Stimulated activated CD4-positive, alpha-beta T cell treated with anti-CD3 and anti-CD28 coated beads, Interleukin-1b, Interleukin-23, amount 100 ng/mL, for 48 hours (primary cell): ENCODE data around the gene ARFGEF3.

Experiments
- DNase-seq: peaks from one replicate; pipeline ENCODE4 v3.0.0-alpha.2; 2020

ARFGEF3 gene

DNA sequence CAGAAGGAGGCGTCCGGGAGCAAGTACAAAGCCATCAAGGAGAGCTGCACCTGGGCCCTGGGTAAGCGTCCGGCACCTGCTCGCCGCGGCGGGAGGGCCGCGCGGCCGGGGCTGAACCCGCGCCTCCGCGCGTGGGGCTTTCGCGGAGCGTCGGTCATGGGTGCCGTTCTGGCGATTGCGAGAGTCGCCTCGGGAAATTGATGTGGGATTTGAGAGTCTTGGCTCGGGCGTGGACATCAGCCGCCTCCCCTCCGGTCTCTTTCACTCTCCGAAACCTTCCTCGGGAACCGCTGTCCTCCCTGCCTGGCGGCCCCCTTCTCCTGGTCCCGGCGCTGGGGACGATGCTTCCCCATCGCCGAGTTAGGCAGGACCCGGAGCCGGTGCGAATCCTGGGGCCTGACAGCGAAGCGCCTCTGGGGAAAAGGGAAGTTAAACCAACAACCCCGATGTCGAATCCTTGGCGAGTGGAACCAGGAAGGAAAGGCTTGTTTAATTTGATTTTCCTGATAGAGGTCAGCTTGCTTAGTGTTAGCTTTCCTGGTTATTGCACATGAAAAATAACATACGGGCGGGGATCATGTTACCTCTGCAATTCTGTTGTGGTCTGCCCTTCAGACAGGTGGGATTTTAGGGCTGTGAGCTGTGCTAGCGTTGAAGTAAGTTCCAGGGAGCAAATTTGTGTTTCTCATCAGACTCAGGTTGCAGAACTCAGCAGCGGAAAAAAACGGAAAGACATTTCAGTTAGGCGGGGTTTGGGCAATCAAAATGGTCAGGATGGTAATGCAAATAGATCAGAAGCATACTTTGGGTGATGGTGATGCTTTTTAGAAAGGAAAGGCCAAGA is 594 bp downstream of the ARFGEF3 start:
- DNase-seq: no peak

DNA sequence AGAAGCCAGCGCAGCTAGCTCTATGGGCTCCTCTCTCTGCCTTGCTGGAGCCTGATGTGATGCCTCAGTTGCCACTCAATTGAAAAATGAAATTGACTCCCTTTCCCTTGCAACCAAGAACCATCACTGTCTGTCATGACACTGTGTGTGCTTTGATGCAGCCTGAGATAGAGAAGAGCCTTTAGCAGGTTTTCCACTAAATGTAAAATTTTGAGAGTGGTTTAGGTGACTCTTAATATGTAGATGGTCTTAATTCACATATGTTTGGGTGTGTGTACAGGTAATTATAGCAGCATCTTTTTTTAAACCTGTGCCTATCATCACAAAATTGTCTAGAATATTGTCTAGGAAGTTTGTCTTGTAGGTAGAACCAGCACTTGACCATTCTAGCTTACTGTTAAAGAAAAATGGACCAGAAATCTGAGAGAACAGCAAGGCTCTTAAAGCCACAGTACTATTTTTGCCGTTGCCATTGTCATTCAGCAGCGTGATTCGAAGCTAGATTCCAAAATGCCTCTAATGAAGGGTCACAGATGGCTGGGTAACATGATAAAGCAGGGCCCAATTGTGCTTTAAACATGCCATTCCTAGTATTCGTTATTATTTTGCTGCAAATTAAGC is 1.3 kb downstream of the ARFGEF3 start:
- no peak for DNase-seq

DNA sequence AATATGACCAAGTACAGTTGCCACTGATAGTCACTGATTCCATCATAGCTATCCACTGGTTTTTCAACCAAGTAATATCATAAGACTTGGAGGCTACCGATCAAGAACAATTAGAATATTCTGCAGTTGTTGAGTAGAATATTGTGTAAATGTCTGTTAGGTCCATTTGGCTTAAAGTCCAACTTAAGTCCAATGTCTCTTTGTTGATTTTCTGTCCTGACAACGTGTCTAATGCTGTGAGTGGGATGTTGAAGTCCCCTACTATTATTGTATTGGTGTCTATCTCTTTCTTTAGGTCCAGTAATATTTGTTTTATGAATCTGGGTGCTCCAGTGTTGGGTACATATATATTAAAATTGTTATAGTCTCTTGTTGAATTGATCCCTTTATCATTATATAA is 13.9 kb downstream of the ARFGEF3 start:
- no peak for DNase-seq

DNA sequence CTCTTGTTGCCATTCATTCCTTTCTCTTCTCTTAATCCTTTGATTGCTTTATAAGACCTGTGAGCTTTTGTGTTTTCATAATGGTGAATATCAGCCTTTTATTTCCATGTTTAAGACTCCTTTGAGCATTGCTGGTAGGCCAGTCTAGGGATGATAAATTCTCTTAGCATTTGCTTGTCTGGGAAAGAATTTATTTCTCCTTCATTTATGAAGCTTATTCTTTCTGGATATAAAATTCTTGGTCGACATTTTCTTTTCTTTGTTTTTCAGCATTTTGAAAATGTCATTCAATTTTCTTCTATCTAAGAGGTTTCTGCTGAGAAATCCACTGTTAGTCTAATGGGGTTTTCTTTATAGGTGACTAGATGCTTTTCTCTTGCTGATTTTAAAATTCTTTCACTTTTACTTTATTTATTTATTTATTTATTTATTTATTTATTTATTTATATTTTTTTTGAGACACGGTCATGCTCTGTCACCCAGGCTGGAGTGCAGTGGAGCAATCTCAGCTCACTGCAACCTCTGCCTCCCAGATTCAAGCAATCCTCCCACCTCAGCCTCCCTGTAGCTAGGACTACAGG is 15.0 kb downstream of the ARFGEF3 start:
- DNase-seq: no peak

DNA sequence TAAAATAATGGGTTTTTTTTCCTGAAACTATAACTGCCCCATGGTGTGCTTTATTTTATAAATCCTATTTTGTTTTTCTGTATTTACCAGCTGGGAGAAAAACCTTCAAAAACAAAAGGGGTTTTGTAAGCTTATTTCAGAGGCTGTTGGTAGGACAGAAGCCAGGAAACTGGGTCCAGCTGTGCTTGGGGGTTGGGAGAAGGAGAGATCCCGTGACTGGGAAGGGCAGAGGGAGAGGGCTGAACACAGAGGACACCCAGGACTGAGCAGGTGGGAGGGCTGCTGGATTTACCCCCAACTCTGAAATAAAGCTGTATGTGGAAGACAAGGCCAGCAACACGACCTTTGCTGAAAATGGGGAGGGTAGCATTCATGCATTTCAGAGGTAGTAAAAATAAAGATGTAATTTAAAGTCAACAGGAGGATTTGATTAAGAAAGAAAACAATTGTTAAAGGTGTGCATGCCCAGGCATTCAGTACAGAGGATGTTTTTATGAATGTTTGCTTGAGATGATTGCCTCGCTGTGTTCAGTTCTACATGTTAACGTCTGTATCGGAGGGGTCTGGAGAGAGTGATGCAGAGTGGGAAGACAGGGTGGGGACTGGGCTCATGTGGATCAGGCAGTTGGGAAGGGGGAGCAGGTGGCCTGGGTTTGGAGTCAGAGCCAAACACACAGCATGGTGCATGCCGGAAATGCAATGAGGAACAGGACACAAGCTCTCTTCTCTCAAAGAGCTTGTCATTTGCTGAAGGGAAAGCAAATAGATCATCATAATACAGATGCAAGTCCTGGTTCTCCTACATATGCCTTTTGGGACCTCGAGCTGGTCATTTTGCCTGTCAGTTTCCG is 21.4 kb downstream of the ARFGEF3 start:
- no peak for DNase-seq

DNA sequence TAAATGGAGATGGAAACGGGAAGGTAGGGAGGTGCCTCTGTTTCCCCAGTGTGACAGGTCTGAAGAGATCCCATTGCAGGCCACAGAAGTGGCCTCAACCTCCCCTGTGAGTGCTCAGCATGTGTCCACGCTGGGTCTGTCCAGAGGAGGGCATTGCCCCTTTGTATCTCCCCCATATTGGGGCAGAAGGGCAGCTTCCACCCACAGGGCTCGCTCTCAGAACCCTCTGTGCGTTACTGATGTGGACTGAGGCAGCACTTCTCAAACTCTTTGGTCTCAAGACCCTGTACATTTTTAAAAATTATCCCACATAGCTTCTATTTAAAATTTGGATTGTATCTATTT is 22.0 kb downstream of the ARFGEF3 start:
- DNase-seq: no peak

DNA sequence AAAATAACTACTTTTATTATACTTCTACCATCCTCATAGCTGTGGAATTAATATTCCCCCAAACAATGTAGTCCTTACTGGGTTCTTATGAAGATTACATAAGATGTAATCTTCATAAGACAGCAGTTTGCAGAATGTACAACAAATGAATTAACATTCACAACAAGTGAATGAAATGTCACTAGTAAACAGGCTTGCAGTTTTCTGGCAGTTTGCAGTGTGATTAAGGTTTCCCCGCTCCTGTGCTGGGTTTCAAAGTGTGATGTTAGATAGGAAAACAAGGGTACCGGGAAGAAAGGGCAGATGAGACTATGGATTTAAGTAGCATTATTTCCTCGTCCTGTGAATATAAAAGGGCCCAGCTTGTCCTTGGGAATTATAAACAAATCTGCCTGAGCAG is 22.5 kb downstream of the ARFGEF3 start:
- no peak for DNase-seq

DNA sequence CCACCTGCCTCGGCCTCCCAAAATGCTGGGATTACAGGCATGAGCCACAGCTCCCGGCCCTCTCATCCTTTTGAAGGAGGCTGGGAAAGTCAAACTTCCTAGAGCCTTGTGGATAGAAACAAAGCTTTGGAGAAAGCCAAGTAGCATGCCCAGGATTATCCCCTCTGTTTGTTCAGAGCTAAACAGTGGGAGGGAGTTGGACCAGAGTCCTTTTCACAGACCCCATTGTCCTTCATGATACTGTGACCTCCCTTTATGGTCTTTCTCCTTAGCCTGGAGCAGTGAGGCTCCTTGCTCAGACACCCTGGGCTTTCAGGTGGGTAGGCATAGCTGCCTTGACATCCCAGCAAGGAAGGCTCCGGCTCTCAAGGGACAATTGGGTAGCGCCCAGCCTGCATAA is 25.4 kb downstream of the ARFGEF3 start:
- DNase-seq: no peak

DNA sequence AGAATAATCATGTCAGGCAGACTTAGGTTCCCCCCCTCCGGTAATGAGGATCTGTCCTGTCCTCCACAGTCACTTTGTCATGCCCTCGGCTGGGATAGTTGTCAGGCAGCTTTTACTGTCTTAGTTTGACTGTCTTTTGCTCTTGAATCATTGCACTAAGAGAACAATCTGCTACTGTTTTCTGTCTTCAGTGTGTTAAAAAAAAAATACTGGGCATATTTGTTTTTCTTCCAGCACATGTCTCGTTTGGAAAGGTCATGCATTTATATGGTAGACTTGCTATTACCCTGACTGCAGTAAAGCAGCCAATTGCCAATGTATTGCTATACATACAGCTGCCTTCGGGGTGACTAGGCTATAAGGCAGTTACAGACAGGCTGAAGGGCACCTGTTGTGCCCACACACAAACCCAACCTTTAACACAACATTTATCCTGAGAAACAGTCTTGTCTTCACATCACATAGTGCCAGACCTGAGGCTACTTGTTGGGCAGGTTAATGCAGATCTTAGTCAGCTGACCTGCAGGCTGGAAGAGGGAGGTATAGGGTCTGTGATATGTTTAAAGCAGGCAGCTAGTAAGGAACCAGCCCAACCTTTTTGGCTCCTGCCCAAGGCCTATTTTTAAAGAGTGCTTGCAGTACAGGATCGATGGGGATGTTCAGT is 26.7 kb downstream of the ARFGEF3 start:
- no peak for DNase-seq

DNA sequence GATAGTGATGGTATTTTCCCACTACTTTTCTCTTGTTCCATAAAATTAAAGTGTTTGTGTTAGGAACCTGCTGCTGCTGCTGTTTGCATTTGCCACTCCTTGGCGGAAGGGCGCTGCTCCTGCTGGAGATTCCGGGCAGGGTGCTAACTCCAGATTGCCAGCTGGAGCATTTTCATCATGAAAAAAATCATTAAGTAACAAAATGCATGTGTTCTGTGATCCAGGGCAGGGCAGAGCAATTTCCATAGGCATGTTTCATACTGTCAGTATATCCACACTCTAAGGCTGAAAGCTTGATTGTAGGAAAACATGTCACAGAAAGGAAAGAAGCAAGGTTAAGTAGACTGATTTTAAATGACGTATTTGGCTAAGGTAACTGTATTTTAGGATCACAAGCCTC is 32.5 kb downstream of the ARFGEF3 start:
- DNase-seq: no peak

DNA sequence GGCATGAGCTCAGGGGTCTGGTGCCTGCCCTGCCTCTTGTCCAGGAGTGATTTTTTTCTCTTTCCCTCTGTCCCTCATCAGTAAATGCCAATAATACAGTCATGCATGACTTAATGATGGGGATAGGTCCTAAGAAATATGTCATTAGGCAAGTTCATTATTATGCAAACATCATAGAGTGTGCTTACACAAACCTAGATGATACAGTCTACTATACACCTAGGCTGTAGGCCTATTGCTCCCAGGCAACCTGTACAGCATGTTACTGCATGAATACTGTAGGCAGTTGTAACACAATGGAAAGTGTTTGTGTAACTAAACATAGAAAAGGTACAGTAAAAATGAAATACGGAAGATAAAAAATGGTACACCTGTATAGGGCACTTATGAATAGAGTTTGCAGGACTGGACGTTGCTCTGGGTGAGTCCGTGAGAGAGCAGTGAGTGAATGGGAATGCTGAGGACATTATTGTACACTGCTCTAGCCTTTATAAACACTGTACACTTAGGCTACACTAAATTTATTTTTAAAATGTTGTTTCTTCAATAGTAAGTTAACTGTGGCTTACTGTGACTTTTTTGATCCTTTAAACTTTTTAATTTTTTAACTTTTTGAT is 34.5 kb downstream of the ARFGEF3 start:
- no peak for DNase-seq

DNA sequence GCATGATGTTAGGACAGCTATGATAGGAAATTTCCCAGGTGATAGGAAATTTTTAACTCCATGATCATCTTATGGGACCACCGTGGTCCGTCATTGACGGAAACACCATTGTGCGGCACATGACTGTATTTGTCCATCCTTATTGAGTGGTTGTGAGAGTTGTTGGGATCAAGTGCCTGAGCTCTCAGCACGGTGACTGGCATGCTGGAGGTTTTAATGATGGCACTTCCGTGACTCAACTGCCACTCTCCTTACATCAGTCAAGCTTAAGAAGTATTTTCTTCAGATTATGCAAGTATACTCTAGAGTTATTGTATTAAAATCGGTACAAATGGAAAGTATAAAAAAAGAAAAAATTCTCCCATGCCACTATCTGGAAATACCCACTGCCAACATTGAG is 35.8 kb downstream of the ARFGEF3 start:
- DNase-seq: no peak

DNA sequence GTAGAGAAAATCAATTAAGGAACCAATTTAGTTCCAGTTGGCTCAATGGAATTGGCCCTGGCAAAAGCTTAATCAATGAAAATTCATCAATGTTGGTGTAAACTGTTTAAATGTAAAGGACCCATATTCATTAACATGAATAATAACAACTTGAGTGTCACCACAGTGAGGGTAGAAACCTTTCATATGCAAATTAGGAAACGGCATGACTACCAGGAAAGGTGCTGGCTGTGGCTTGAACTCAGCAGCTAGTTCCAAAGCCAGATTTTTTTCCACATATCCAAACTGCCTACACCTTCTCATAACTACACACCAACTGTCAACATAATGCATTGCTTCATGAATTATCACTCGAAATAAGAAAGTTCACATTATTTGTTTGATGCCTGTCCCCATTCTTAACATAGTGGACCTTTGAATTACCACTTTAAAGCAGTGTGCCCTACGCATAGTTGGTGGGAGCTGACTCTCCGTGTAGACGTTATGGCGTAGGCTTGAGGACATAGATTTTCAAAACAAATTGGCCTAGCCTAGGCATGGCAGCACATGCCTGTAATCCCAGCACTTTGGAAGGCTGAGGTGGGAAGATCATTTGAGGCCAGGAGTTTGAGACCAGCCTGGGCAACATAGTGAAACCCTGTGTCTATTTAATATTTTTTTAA is 36.8 kb downstream of the ARFGEF3 start:
- no peak for DNase-seq

DNA sequence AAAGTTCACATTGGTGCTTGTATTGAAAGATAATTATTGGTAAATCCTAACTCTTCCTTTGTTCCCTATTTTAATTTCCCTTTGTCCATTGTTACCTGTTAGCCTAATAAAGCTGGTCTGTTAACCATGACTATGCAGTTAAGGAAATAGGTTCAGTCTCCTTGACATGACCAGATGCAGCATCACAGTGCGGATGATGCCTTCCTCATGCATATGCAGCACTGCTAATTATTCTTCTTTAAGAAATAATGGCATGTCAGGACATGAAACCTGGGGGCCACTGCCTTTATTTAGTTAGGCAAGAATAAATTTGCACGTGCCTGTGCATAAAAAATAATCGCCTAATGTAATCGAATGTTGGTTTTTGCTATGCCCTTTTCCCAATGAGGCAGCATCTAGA is 40.1 kb downstream of the ARFGEF3 start:
- DNase-seq: no peak

DNA sequence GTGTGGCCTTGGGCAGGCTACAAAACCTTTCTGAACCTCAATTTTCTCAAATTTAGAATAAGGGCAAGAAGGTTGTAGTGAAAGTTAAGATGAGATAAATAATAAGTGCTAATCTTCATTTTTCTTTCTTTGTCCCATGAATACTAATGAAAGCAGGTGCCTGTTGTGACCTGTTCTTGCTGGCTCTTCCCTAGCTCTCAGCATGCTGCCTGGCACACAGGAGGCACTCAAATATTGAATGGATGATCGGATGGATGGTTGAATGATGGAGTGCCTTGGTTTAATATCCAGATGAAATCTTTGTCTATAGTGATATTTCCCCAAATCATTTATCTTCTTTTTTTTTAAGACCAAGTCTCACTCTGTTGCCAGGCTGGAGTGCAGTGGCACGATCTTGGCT is 41.6 kb downstream of the ARFGEF3 start:
- no peak for DNase-seq

DNA sequence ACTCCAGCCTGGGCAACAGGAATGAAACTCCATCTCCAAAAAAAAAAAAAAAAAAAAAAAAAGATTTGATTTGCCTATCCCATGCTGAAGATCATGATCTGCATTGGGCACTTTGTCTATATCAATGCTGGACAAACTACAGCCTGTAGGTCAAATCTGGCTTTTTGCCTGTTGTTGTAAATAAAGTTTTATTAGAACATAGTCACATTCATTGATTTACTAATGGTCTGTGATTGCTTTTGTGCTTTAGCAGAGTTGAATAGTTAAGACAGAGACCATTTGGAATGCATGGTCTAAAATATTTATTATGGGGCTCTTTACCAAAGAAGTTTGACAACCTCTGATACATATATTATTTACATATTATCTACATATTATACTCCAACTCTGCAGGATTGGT is 42.6 kb downstream of the ARFGEF3 start:
- DNase-seq: no peak

DNA sequence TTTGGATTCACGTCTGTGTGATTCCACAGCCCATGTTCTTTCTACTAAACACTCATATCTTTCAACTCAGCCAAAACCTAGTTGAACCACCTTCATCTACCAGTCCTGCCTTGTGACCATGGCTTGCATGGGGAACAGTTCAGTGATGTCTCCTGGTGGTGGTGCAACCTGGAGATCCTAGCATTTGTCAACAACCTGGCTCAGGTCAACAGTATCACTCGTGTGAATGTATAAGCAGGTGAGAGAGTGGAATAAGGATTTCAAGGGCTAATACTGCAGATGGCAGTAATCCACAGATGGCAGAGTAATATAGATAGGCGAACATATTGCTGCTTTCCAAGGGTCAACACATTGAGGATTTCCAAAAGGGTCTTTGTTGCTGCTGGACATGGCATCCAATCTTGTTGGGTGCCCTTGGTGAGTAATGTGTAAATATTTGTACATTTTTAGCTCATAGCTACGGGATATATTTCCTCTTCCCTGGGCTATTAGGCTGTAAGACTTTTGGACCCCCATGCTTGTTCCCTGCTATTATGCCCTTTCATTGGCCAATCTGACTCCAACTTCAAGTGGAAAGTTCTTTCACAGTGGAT is 43.1 kb downstream of the ARFGEF3 start:
- no peak for DNase-seq

DNA sequence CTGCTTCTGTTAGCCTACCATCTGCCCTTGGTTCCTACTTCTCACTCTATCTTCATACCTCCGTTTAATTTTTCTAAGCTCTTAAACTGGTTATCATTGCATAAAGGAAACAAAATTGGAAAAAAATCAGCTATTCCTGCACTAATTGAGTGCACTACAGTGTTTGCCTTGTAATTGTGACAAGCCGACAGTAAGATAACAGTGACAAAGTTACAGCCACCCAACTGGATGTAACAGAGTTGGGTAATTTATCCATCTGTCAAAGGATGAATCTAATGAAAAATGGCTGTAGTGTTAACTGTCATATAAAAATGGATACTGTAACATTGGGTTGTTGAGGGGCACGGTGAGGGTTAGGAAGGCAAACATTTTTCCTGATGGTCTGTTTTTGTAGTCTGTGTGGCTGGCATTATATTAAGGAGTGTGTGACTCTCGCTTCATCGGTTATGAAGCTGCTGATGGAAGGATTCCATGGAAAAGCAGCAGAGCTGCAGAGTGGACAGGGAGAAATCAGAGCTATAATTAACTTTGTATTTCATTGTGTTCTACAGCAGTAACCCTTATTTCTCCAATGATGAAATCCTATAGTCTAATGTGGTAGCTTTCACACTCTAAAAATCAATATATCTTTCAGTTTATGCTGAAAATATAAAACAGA is 43.8 kb downstream of the ARFGEF3 start:
- no peak for DNase-seq

DNA sequence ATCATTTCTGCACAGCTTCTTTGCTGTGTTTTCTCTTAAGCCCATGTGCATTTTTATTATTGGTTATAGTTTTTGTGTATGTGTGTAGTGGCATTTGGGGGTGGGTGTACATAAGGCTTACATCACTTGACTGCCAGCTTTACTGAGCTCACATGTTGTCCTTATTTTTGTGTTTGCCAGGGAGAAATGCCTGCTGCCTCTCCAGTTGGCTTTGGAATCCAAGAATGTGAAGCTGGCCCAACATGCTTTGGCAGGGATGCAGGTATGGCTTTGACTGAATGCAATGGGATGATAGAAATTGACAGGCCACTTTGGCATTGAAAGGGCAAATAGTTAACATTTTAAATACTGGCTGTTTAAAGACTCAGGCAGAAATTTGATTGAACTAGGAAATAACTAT is 45.1 kb downstream of the ARFGEF3 start:
- DNase-seq: no peak

DNA sequence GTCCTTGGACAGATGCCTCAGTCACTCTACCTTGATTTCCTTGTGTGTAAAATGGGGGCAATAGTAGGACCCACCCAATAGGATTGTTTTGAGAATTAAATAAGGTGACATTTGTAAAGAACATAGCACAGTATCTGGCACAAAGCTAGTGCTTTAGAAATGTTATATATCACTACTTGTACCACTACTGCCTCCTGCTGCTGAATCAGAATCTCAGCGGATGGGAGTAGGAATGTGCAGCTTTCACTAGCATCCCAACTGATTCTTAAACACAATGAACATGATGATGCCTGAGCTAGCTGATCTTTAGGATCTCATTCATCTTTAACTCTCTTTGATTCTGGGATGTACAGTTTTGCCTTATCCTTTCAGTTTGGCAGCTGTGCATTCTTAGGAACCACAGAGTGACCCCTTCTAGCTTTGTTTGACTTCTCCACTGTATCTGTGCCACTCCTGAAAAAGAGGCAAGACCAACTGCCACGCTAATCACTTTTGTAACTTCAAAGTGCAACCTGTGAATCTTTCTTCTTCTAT is 49.4 kb downstream of the ARFGEF3 start:
- no peak for DNase-seq

DNA sequence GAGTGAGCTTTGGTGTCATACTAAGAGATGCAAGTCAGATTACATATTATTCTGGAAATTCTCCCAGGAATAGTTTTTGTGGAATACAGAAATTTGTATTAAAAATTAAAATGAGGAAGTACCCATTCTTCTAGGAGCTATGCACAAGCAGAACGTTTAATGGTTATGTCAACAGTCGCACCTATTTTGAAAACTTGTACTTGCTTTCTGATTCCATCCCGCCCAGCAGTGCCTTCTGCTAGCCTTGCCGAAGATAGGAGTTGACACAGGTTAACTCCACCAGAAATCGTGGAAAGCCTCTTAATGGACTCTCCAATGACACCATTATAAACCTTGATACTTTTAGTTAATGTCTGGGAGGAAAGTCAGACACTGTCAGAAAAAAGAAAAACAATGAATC is 49.9 kb downstream of the ARFGEF3 start:
- DNase-seq: no peak
